Epithelial cell of proximal tubule (primary cell): ENCODE data around the gene RGS6. TPM values are rescaled to one million over a fixed set of nuclear protein-coding genes. Genes with fewer than 3 reads are reported as not detected.

Experiments used
- DNase-seq: peaks from one replicate; pipeline ENCODE4 v3.0.0-alpha.2; 2011; ENCODE audit warnings: low read depth
- H3K4me3 ChIP-seq: 2 replicates; pipeline ENCODE4 v1.5.1; 2011; ENCODE audit warnings: low read depth, mild to moderate bottlenecking, low read length
- CTCF ChIP-seq: conservative IDR thresholded peaks from 2 replicates; pipeline ENCODE4 v1.5.1; 2012; ENCODE audit warnings: low read depth, mild to moderate bottlenecking, low read length
- total RNA-seq: library from RNA; depleted of rRNA; stranded (reverse); fragments of >200 nt; gene quantifications from 2 replicates; pipeline ENCODE4 v1.2.3, GENCODE V29; 2015

The RGS6 gene
- total RNA-seq, 1 donor from 2014 or later = not detected

DNA sequence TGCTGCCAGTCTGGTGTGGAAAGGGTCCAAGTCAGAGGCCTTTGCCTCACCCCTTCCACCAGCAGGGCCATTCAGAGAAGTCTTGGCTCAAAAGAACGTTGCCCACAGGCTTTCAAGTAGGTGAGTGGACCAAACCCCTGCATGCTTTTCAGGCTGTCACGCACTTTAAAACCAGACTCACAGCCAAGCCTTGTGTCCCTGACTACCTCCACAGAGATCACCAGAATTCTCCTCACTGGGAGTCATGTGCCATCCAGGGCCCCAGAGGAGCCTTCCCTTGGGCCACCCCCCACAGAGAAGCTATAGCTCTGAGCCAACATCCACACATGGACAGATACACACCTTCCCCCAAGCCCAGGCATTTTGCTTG is 678.6 kb downstream of the RGS6 start:
- no peak for DNase-seq
- no peak for TF ChIP-seq CTCF

DNA sequence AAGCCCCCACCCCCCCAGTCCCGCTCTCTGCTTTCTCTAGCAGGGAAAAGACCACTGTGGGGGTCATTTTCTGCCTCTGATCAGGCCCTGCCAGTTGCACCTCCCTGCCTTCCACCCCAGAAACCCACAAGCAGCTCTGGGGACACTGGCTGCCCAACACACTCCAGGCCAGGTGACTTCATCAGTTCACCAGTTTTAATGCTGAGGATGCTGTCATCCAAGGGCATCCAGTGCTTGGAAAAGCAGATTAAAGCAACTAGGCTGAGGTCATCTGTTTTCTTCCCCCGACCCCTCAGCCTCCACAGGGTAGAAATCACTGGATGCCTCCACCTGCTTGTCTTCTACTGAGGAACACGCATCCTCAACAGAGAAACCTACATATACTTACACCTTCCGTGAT is 679.3 kb downstream of the RGS6 start:
- no peak for DNase-seq
- no peak for TF ChIP-seq CTCF
- H3K4me3 ChIP-seq = no peak overlapping the region

More for the DNA sequence above, 678.6 kb downstream of the RGS6 start:
- no peak overlapping the region for H3K4me3 ChIP-seq

GRCh38 chr14:72612041-72612440 is 679.8 kb downstream of the RGS6 start:
- no peak for DNase-seq
- H3K4me3 ChIP-seq = no peak overlapping the region
- no peak for TF ChIP-seq CTCF

DNA sequence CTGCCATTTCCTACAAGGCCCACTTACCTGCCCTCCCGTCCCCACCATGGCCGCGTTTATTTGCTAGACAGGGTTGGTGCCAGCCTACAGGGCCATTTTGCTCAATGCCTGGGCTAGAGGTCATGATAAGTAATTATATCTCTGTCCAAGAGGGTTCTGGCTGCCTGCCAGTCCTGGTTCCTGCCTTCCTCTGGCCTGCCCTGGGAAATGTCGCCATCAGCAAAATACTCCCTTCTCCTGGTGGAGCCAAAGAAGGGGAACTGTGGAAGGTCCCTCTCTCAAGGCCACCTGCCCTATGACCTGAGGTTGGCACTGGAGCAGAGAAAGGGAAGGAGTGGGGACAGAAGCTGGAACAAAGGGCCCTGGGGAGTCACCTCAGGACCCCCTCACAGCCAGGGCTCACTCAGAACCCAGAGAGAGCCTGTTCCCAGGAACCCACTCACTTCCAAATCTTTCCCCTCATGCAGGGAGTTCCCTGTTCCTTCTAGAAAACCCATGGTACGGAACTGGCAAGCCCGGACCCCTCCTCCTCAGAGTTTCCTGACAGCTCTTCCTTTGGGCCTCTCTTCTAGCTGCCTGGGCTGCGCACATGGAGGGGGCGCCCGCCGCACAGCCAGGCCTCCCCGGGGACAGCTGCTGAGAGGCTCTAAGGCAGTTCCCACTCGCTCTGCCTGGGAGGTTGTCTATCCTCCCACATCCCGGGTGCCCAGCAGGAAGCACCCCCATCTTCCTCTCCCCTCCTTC is 681.2 kb downstream of the RGS6 start:
- TF ChIP-seq CTCF = no peak
- no peak overlapping the region for H3K4me3 ChIP-seq
- DNase-seq = no peak

- no peak for TF ChIP-seq CTCF
- no peak overlapping the region for H3K4me3 ChIP-seq
Observed at GRCh38 chr14:72613975-72614319, 681.7 kb downstream of the RGS6 start.

GRCh38 chr14:72614365-72614764 is 682.1 kb downstream of the RGS6 start:
- no peak for DNase-seq
- no peak overlapping the region for H3K4me3 ChIP-seq
- no peak for TF ChIP-seq CTCF

More at GRCh38 chr14:72613975-72614319, 681.7 kb downstream of the RGS6 start:
- DNase-seq = no peak

- no peak overlapping the region for H3K4me3 ChIP-seq
- no peak for DNase-seq
- no peak for TF ChIP-seq CTCF
Observed at GRCh38 chr14:72614891-72615415, 682.7 kb downstream of the RGS6 start.
